A549 (cell line): ENCODE data around the gene TARDBP. TPM values are rescaled to one million over a fixed set of nuclear protein-coding genes. Genes with fewer than 3 reads are reported as not detected.

Experiments used
- ATAC-seq, 2 experiments: fragments of 200-7000 bp in 1 of 2; fragments of >200 bp in 1 of 2; cut with Nextera tagmentation in 1 of 2; cut with Tn5 transposase in 1 of 2; 3 replicates each; pipeline versions ENCODE4 v1.8.0 to v1.9.1; 2018 to 2020; ENCODE audit warnings: mild to moderate bottlenecking in 1 of 2, moderate library complexity in 1 of 2
- CTCF ChIA-PET: fragments of 300-600 bp; sonication (Branson Sonifier 250); formaldehyde crosslinking; extraction: SDS; loops from one replicate; lab custom pipeline; 2021; ENCODE audit warnings: antibody characterized with exemption, inconsistent platforms; lab: Yijun Ruan, JAX
- POLR2A ChIA-PET: fragments of 350-600 bp; formaldehyde crosslinking; extraction: SDS; loops from one replicate; lab custom pipeline; 2021; ENCODE audit warnings: antibody characterized with exemption, inconsistent platforms; lab: Yijun Ruan, JAX
- DNase-seq, 2 experiments: peaks; one replicate each; pipeline versions ENCODE4 v3.0.0 to v3.0.0-alpha.2; 2011 to 2016; ENCODE audit warnings: low read depth in 1 of 2, low spot score in 1 of 2
- FAIRE-seq: peaks from 2 replicates; lab custom pipeline; 2011; peaks lifted over from hg19 to GRCh38; lab: Jason Lieb, UNC
- H3K27ac ChIP-seq, 2 experiments: fragments of >200 bp; sonication (Bioruptor Twin); formaldehyde crosslinking; 3 replicates each; pipeline ENCODE4 v1.5.1; 2016 to 2017
- H3K4me1 ChIP-seq: fragments of >200 bp; sonication (Bioruptor Twin); formaldehyde crosslinking; 3 replicates; pipeline ENCODE4 v1.6.1; 2016
- H3K4me2 ChIP-seq: fragments of >200 bp; sonication (Bioruptor Twin); formaldehyde crosslinking; 3 replicates; pipeline ENCODE4 v1.6.1; 2016
- H3K4me3 ChIP-seq: fragments of >200 bp; sonication (Bioruptor Twin); formaldehyde crosslinking; 3 replicates; pipeline ENCODE4 v1.5.1; 2016
- H3K9me3 ChIP-seq: fragments of >200 bp; sonication (Bioruptor Twin); formaldehyde crosslinking; 3 replicates; pipeline ENCODE4 v1.6.1; 2016
- BCL3 ChIP-seq: fragments of >200 bp; sonication (Bioruptor Twin); formaldehyde crosslinking; IDR thresholded peaks from 3 replicates; pipeline ENCODE4 v1.6.1; 2016
- CBX2 ChIP-seq: fragments of 200-600 bp; sonication (generic); IDR thresholded peaks from 2 replicates; pipeline ENCODE4 v1.6.1; 2016; ENCODE audit warnings: low read depth, mild to moderate bottlenecking, borderline replicate concordance
- EHF ChIP-seq: fragments of 250-450 bp; sonication (Bioruptor Pico); IDR thresholded peaks from 2 replicates; pipeline ENCODE4 v1.5.0; 2020; ENCODE audit warnings: mild to moderate bottlenecking
- EP300 ChIP-seq, 2 experiments: fragments of >200 bp; sonication (Bioruptor Twin); formaldehyde crosslinking; IDR thresholded peaks; 2 replicates in 1 of 2; 3 replicates in 1 of 2; pipeline ENCODE4 v1.6.1; 2016 to 2017
- ESRRA ChIP-seq: fragments of 150-350 bp; IDR thresholded peaks from 2 replicates; pipeline ENCODE4 v1.6.1; 2014; ENCODE audit warnings: mild to moderate bottlenecking, low read length, borderline replicate concordance
- FOSB ChIP-seq: fragments of 250-450 bp; sonication (Bioruptor Pico); IDR thresholded peaks from 2 replicates; pipeline ENCODE4 v1.5.0; 2020; ENCODE audit warnings: mild to moderate bottlenecking, moderate library complexity
- FOSL2 ChIP-seq, 2 experiments: fragments of 450-650 bp in 1 of 2; fragments of >200 bp in 1 of 2; sonication (Bioruptor Twin) in 1 of 2; formaldehyde crosslinking; IDR thresholded peaks; 2 replicates each; pipeline versions ENCODE4 v1.5.0 to v1.6.1; 2016 to 2020; ENCODE audit warnings: mild to moderate bottlenecking in 1 of 2, moderate library complexity in 1 of 2
- GATA3 ChIP-seq: IDR thresholded peaks from 2 replicates; pipeline ENCODE4 v1.6.1; 2012; ENCODE audit warnings: borderline replicate concordance
- JUNB ChIP-seq: fragments of >200 bp; sonication (Bioruptor Twin); formaldehyde crosslinking; IDR thresholded peaks from 2 replicates; pipeline ENCODE4 v1.6.1; 2016
- KDM1A ChIP-seq: fragments of 200-600 bp; sonication (generic); IDR thresholded peaks from 2 replicates; pipeline ENCODE4 v1.6.1; 2016; ENCODE audit warnings: low read depth, mild to moderate bottlenecking
- KDM5A ChIP-seq: fragments of 200-600 bp; sonication (generic); IDR thresholded peaks from 2 replicates; pipeline ENCODE4 v1.6.1; 2016; ENCODE audit warnings: antibody characterized with exemption, mild to moderate bottlenecking
- MAFK ChIP-seq: fragments of 450-650 bp; IDR thresholded peaks from 2 replicates; pipeline ENCODE4 v1.6.1; 2014; ENCODE audit not compliant: partially characterized antibody
- NPAS2 ChIP-seq: fragments of 250-450 bp; sonication (Bioruptor Pico); IDR thresholded peaks from 2 replicates; pipeline ENCODE4 v1.8.0; 2022; ENCODE audit warnings: mild to moderate bottlenecking, moderate library complexity, borderline replicate concordance
- POLR2A ChIP-seq: IDR thresholded peaks from 2 replicates; pipeline ENCODE4 v1.6.1; 2012; ENCODE audit warnings: mild to moderate bottlenecking, low read length
- RARB ChIP-seq: fragments of 250-450 bp; sonication (Bioruptor Pico); IDR thresholded peaks from 2 replicates; pipeline ENCODE4 v1.8.0; 2021; ENCODE audit warnings: mild to moderate bottlenecking, moderate library complexity
- REST ChIP-seq: fragments of 200-600 bp; sonication (generic); IDR thresholded peaks from 2 replicates; pipeline ENCODE4 v1.6.1; 2016; ENCODE audit warnings: antibody characterized with exemption, mild to moderate bottlenecking, moderate library complexity
- SREBF2 ChIP-seq: fragments of 450-650 bp; IDR thresholded peaks from 2 replicates; pipeline ENCODE4 v1.6.1; 2014; ENCODE audit warnings: mild to moderate bottlenecking, moderate library complexity
- TFCP2L1 ChIP-seq: fragments of 250-450 bp; sonication (Bioruptor Pico); IDR thresholded peaks from 2 replicates; pipeline ENCODE4 v1.5.0; 2021; ENCODE audit warnings: mild to moderate bottlenecking
- USF2 ChIP-seq: fragments of 450-650 bp; IDR thresholded peaks from 2 replicates; pipeline ENCODE4 v1.6.1; 2014; ENCODE audit warnings: antibody characterized with exemption
- WGBS: methylation state at CpG from one replicate; pipeline ENCODE4 v1.1.6; 2017; ENCODE audit errors: missing lambda C conversion rate; 5-methylcytosine and 5-hydroxymethylcytosine counted together
- polyA plus RNA-seq, 4 experiments: library from polyadenylated mRNA; depleted of rRNA in 3 of 4; stranded (reverse); fragments of >200 nt; fragmentation: RNase III in 1 of 4; extraction: RNeasy Plus Mini Kit Qiagen cat#74134 plus additional on column Dnase treatment in 1 of 4; gene quantifications; 2 replicates in 3 of 4; 3 replicates in 1 of 4; pipeline ENCODE4 v1.2.3, GENCODE V29; 2011 to 2017
- TF ChIP-seq, protein P1 (sequence below): fragments of >200 bp; sonication (Bioruptor Twin); formaldehyde crosslinking; IDR thresholded peaks from 3 replicates; pipeline ENCODE4 v1.5.1; 2016

The TARDBP gene
- polyA plus RNA-seq, 2 of the 4 experiments (the other 2 are of a cell fraction) = 264 to 299 TPM

DNA sequence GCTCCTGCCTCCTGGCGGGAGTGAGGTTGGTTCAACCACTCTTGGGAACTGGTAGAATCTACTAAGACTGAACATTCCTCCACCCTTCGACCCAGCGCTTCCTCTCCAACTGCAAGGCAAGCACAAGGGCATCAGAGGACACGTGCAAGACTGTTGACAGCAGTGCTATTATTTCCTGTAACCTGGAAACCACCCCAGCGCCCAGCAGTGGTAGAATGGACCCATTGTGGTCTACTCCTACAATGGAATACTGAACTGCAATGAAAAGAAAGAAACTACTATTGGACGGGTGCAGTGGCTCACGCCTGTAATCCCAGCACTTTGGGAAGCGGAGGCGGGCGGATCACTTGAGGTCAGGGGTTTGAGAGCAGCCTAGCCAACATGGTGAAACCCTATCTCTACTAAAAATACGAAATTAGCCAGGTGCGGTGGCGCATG, 33.0 kb upstream of the TARDBP start:
- ChIA-PET POLR2A (no interaction called here), CTCF (interaction anchor here (0.6 to 0.9 kb wide), 2 partner anchors 19 to 379 kb away, joined by 3 read pairs; no protein-coding TSS in a partner anchor)
- Histone ChIP-seq H3K9me3 (no peaks in the 10 kb centered on the region), H3K4me1 (no peaks in the 10 kb centered on the region), H3K4me3 (no peak overlapping the region), H3K27ac (no peak overlapping the region), H3K4me2 (no peak overlapping the region)
- TF ChIP-seq JUNB (no peak), GATA3 (no peak), FOSL2 (IDR thresholded peaks at IDR 0.05) (no peak), FOSL2 (CRISPR knock-in tag; IDR thresholded peaks at IDR 0.05) (no peak), USF2 (no peak), MAFK (no peak), TFCP2L1 (no peak), BCL3 (no peak), KDM1A (no peak), NPAS2 (no peak), KDM5A (no peak), REST (no peak), SREBF2 (no peak), ESRRA (no peak), EP300 (IDR thresholded peaks at IDR 0.05) (no peak)
- FAIRE-seq (no peak), DNase-seq (no peak), ATAC-seq (no peak)
- 63% methylated on average over 13 of the region's 13 CpGs for WGBS

- no peak for DNase-seq
Measured at GRCh38 chr1:10980094-10980577, 32.3 kb upstream of the TARDBP start.

DNA sequence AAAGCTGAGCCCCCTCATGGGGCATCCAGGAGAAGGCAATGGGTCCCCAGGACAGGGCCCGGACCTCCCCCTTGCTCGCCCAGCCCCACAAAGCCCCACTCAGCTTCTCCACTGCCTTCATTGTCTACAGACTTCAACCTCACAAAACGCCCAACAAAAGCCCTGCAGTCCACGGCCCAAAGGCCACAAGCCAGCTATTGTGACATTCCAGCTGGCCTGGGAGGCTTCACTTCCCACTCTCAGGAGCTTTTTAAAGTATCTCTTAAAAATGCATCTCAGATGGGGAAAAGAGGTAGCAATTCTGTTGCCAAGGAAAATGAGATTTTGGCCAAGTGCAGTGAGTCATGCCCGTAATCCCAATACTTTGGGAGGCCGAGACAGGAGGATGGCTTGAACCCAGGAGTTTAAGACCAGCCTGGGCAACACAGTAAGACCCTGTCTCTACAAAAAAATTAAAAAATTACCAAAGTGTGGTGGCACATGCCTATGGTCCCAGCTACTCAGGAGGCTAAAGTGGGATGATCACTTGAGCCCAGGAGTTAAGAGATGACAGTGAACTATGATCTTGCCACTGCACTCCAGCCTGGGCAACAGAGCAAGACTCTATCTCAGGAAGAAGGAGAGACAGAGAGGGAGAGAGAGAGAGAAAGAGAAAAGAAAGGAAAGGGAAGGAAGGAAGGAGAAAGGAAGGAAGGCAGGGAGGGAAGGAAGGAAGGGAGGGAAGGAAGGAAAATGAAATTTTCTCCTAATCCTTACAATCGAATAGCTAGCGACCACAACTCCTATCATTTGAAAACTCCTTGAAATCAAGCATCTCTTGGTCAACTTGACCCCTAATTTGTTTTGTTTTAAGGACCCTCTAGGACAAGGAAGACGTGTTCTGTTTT, 31.4 kb upstream of the TARDBP start:
- ChIA-PET CTCF (interaction anchor here (0.8 kb wide), 1 partner anchor 9 kb away, joined by 3 read pairs; no protein-coding TSS in a partner anchor), POLR2A (no interaction called here)
- ATAC-seq = no peak
- Histone ChIP-seq H3K4me2 (no peak overlapping the region), H3K27ac (no peak overlapping the region), H3K4me3 (no peak overlapping the region), H3K9me3 (no peaks in the 10 kb centered on the region)
- 35% methylated on average over 9 of the region's 9 CpGs for WGBS
- no peak for DNase-seq
- FAIRE-seq = no peak
- TF ChIP-seq RARB (CRISPR knock-in tag) (no peak), FOSL2 (IDR thresholded peaks at IDR 0.05) (no peak), FOSL2 (CRISPR knock-in tag; IDR thresholded peaks at IDR 0.05) (no peak), POLR2A (no peak), FOSB (CRISPR knock-in tag) (no peak), CBX2 (no peak), USF2 (no peak)
- TF ChIP-seq, protein P1, sequence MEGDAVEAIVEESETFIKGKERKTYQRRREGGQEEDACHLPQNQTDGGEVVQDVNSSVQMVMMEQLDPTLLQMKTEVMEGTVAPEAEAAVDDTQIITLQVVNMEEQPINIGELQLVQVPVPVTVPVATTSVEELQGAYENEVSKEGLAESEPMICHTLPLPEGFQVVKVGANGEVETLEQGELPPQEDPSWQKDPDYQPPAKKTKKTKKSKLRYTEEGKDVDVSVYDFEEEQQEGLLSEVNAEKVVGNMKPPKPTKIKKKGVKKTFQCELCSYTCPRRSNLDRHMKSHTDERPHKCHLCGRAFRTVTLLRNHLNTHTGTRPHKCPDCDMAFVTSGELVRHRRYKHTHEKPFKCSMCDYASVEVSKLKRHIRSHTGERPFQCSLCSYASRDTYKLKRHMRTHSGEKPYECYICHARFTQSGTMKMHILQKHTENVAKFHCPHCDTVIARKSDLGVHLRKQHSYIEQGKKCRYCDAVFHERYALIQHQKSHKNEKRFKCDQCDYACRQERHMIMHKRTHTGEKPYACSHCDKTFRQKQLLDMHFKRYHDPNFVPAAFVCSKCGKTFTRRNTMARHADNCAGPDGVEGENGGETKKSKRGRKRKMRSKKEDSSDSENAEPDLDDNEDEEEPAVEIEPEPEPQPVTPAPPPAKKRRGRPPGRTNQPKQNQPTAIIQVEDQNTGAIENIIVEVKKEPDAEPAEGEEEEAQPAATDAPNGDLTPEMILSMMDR = no peak
- TF ChIP-seq, all 56 proteins: peak for 0
- H3K4me1 ChIP-seq = no peaks in the 10 kb centered on the region

More at GRCh38 chr1:10980094-10980577, 32.3 kb upstream of the TARDBP start:
- FAIRE-seq (no peak), ATAC-seq (peak in 1 of 2 experiments; percentile 25; a peak in 1 of 6 replicates)
- 87% methylated on average over 15 of the region's 15 CpGs for WGBS
- ChIA-PET POLR2A (no interaction called here), CTCF (interaction anchor here (0.8 kb wide), 1 partner anchor 10 kb away, joined by 3 read pairs; no protein-coding TSS in a partner anchor)
- no peak overlapping the region for H3K4me3 ChIP-seq
- H3K27ac ChIP-seq = no peak overlapping the region
- H3K4me1 ChIP-seq = no peaks in the 10 kb centered on the region
- H3K9me3 ChIP-seq = no peaks in the 10 kb centered on the region
- no peak overlapping the region for H3K4me2 ChIP-seq
- TF ChIP-seq EHF (CRISPR knock-in tag) = no peak
